OCI-LY3 (cell line): ENCODE data around the gene FAF2.

Source experiments
- H2AFZ ChIP-seq: fragments of 200-600, 300-600 bp; shearing (Covaris generic); 2 replicates; pipeline ENCODE4 v1.6.0; 2014; ENCODE audit warnings: antibody characterized with exemption, low read depth, low read length
- H3K27ac ChIP-seq: fragments of 200-600, 300-600 bp; sonication (generic); 2 replicates; pipeline ENCODE4 v1.5.1; 2014; ENCODE audit warnings: mild to moderate bottlenecking, low read length, moderate library complexity, mixed read lengths
- H3K27me3 ChIP-seq: fragments of 200-600, 300-600 bp; sonication (generic); 2 replicates; pipeline ENCODE4 v1.6.1; 2014; ENCODE audit warnings: low read depth, low read length, mixed read lengths
- H3K36me3 ChIP-seq: fragments of 200-600, 300-600 bp; sonication (generic); replicated peaks from 2 replicates; pipeline ENCODE3; 2014; ENCODE audit warnings: low read depth, low read length, mixed read lengths
- H3K4me1 ChIP-seq: fragments of 300-600, 200-600 bp; sonication (generic); 2 replicates; pipeline ENCODE4 v1.6.1; 2014; ENCODE audit warnings: low read length, mixed read lengths
- H3K4me2 ChIP-seq: fragments of 200-600, 300-600 bp; sonication (generic); 2 replicates; pipeline ENCODE4 v1.6.1; 2014; ENCODE audit warnings: low read length, mixed read lengths
- H3K4me3 ChIP-seq: fragments of 300-600, 200-600 bp; sonication (generic); 2 replicates; pipeline ENCODE4 v1.5.1; 2014; ENCODE audit warnings: antibody characterized with exemption, mild to moderate bottlenecking, low read length, moderate library complexity
- H3K79me2 ChIP-seq: fragments of 300-600, 200-600 bp; shearing (Covaris generic); 2 replicates; pipeline ENCODE4 v1.6.1; 2014; ENCODE audit warnings: mild to moderate bottlenecking, low read length, mixed read lengths
- H3K9ac ChIP-seq: fragments of 300-600, 200-600 bp; shearing (Covaris generic); 2 replicates; pipeline ENCODE4 v1.6.0; 2014; ENCODE audit warnings: mild to moderate bottlenecking, low read length, moderate library complexity
- H3K9me3 ChIP-seq: fragments of 200-600, 300-600 bp; shearing (Covaris generic); 2 replicates; pipeline ENCODE4 v1.6.1; 2014; ENCODE audit warnings: low read length, mixed read lengths; ENCODE audit not compliant: insufficient read depth
- H4K20me1 ChIP-seq: fragments of 200-600, 300-600 bp; sonication (generic); 2 replicates; pipeline ENCODE4 v1.6.1; 2016; ENCODE audit warnings: low read length, mixed read lengths; ENCODE audit not compliant: insufficient read depth
- EZH2phosphoT487 ChIP-seq: fragments of 200-600 bp; shearing (Covaris generic); IDR thresholded peaks from 2 replicates; pipeline ENCODE4 v1.6.1; 2018; ENCODE audit warnings: antibody characterized with exemption, mixed run types, low read depth
- TF ChIP-seq, protein P1 (sequence below): fragments of 200-600, 300-600 bp; sonication (generic); IDR thresholded peaks from 2 replicates; pipeline ENCODE4 v1.5.1; 2014; ENCODE audit warnings: antibody characterized with exemption, low read length, low read depth

Gene FAF2

DNA sequence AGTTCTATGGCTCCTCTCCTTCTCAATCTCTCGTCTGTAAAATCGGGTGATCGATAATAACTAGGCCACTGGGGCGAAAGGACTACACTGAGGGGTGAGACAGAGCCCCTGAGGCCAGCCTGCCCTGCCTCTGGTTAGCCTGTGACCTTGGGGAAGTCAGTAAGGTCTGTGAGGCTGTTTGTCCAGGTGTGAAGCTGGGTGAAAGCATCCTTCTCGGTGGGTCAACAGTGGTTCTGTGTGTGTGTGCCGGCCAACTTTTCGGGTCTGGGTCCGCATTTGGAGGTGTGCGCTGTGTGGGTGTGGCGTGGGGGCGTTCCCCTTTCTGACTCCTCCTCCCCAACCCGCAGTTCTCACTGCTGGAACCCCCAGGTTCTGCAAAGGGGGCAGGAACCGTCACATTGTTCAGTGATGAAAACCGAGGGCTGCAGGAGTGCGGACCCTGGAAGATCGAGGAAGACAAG, 94.0 kb downstream of the FAF2 start:
- peak overlapping the region; percentile 71; the same call in 1 of the 2 replicates for H2AFZ ChIP-seq
- H3K79me2 ChIP-seq: no peaks in the 10 kb centered on the region; the same call in 1 of the 2 replicates
- H3K27ac ChIP-seq: no peak overlapping the region
- H3K4me2 ChIP-seq: peak overlapping the region; percentile 100
- H3K9me3 ChIP-seq: no peaks in the 10 kb centered on the region
- no peaks in the 10 kb centered on the region for H3K27me3 ChIP-seq
- peaks cover 29% of the 10 kb centered on the region for H3K4me1 ChIP-seq
- TF ChIP-seq EZH2phosphoT487: no peak
- TF ChIP-seq, protein P1, sequence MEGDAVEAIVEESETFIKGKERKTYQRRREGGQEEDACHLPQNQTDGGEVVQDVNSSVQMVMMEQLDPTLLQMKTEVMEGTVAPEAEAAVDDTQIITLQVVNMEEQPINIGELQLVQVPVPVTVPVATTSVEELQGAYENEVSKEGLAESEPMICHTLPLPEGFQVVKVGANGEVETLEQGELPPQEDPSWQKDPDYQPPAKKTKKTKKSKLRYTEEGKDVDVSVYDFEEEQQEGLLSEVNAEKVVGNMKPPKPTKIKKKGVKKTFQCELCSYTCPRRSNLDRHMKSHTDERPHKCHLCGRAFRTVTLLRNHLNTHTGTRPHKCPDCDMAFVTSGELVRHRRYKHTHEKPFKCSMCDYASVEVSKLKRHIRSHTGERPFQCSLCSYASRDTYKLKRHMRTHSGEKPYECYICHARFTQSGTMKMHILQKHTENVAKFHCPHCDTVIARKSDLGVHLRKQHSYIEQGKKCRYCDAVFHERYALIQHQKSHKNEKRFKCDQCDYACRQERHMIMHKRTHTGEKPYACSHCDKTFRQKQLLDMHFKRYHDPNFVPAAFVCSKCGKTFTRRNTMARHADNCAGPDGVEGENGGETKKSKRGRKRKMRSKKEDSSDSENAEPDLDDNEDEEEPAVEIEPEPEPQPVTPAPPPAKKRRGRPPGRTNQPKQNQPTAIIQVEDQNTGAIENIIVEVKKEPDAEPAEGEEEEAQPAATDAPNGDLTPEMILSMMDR: no peak
- no peaks in the 10 kb centered on the region for H4K20me1 ChIP-seq
- no peaks in the 10 kb centered on the region for H3K36me3 ChIP-seq
- peak overlapping the region; percentile 98 for H3K4me3 ChIP-seq
- peak overlapping the region; percentile 94 for H3K9ac ChIP-seq

DNA sequence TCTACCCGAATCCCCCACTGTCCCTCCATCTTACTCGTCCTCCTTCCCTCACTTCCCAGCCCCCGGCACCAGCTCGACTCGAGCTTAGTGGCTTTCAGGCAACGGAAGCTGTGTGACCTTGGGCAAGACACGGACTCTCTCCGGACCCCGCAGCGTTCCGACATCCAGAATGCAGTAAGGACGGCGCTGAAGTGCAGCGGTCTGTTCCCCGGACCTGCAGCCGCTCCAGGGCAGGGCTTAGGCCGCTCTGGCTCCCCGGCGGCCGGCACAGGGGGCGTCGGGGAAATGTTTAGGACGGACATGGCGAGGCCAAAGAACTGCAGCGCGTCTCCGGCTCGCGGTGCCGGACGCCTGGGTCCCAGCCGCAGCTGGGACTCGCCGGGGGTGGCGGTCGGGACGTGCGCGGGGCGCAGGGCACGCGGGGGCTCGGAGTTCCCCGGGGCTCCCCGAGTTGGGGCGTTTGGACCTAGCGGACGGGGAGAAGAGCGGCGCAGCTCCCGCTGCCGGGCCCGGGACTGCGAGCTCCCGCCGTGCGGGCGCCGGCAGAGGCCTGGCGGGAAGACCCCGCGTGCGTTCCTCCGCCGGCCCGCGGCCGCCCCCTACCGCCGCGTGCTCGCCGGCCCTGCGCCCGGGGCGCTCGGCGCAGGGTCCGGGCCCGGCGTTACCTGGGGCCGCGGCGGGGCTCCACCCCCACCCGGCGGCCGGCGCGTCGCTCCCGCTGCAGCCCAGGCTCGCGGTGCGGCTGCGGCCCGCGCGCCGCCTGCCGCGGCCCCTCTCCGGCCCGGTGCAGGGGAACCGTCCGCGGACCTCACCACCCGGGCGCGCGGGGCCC, 94.6 kb downstream of the FAF2 start:
- Histone ChIP-seq H3K36me3 (no peaks in the 10 kb centered on the region), H2AFZ (peak overlapping the region; percentile 96), H3K9ac (peak overlapping the region; percentile 94), H3K27ac (peak overlapping the region; percentile 16; the same call in 1 of the 2 replicates), H3K4me3 (peak overlapping the region; percentile 98), H3K4me2 (peak overlapping the region; percentile 100), H4K20me1 (no peaks in the 10 kb centered on the region), H3K27me3 (no peaks in the 10 kb centered on the region), H3K9me3 (no peaks in the 10 kb centered on the region), H3K4me1 (peaks cover 29% of the 10 kb centered on the region), H3K79me2 (no peaks in the 10 kb centered on the region; the same call in 1 of the 2 replicates)
- TF ChIP-seq, protein P1: no peak
- no peak for TF ChIP-seq EZH2phosphoT487

DNA sequence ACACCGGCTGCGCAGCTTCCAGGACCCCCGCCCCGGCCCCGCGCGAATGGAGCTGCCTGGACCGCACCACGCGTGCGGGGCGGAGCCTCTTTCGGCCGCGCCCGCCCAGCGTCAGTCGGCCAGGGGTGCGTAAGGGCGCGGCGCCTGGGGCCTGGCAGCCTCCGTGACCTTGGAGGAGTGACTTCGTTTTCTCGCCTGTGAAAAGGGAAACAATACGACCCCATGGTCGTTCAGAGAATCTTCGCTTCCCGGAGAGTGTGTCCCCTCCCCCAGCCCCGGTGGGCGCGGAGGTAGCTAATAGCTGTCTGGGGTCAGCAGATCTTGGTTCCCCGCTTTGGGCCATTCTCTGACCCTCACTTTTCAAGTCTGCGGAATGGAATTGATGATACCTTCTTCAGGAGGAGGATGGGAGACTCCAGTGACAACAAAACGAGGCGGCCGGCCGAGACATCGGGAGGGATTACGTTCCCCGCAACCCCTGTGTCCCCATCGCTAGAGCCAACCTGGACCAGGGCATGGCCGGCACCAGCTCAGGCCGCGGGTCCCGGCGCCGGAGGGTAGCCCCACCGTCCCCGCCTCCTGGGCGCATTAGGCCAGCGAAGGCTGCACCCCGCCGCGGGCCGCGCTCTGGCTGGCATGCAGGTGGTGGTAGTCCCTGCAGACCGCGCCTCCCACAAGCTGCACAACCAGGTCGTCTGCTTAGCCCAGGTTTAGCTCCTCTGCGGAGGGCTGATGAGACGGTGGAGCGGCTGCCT, 95.4 kb downstream of the FAF2 start:
- TF ChIP-seq, protein P1: no peak
- no peak for TF ChIP-seq EZH2phosphoT487
- Histone ChIP-seq H3K27me3 (no peaks in the 10 kb centered on the region), H3K4me2 (peak overlapping the region; percentile 96), H3K9me3 (no peaks in the 10 kb centered on the region), H3K4me1 (peaks cover 25% of the 10 kb centered on the region), H3K79me2 (no peaks in the 10 kb centered on the region; the same call in 1 of the 2 replicates), H3K36me3 (no peaks in the 10 kb centered on the region), H3K4me3 (peak overlapping the region; percentile 98), H3K27ac (peak overlapping the region; percentile 37), H2AFZ (peak overlapping the region; percentile 96), H4K20me1 (no peaks in the 10 kb centered on the region), H3K9ac (peak overlapping the region; percentile 84)

DNA sequence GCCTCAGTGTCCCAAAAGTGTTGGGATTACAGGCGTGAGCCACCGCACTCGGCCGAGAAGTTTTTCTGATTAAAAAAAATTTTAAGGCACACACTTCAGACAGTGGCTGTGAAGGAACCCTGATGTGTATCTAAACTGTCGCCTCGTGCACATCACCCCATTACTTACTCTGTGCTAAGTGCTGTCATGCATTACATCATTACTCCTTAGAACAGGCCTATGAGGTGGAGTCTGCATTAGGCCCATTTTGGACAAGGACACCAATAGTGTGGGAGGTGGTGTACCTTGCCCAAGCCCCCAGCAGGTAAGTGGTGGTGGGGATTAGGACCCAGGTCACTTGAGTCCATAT, 97.2 kb downstream of the FAF2 start:
- Histone ChIP-seq H2AFZ (no peak overlapping the region), H4K20me1 (no peaks in the 10 kb centered on the region), H3K4me2 (no peak overlapping the region), H3K27ac (no peak overlapping the region), H3K36me3 (no peaks in the 10 kb centered on the region), H3K4me3 (no peak overlapping the region), H3K79me2 (no peaks in the 10 kb centered on the region; the same call in 1 of the 2 replicates), H3K9me3 (no peaks in the 10 kb centered on the region), H3K4me1 (peaks cover 23% of the 10 kb centered on the region), H3K27me3 (no peaks in the 10 kb centered on the region), H3K9ac (no peak overlapping the region)
- TF ChIP-seq, protein P1: no peak
- no peak for TF ChIP-seq EZH2phosphoT487
